AG10803 (cell line): Measurements from ENCODE around the gene EMD.

ENCODE experiments used
- DNase-seq: peaks from one replicate; pipeline ENCODE4 v3.0.0; 2010; ENCODE audit warnings: low read depth
- H3K4me3 ChIP-seq: 2 replicates; pipeline ENCODE4 v1.5.1; 2011; ENCODE audit warnings: mild to moderate bottlenecking, low read length, control low read depth
- TF ChIP-seq, protein P1 (sequence below): conservative IDR thresholded peaks from 2 replicates; pipeline ENCODE4 v1.5.1; 2011; ENCODE audit warnings: mild to moderate bottlenecking, low read length, control low read depth, inconsistent platforms

EMD gene

DNA sequence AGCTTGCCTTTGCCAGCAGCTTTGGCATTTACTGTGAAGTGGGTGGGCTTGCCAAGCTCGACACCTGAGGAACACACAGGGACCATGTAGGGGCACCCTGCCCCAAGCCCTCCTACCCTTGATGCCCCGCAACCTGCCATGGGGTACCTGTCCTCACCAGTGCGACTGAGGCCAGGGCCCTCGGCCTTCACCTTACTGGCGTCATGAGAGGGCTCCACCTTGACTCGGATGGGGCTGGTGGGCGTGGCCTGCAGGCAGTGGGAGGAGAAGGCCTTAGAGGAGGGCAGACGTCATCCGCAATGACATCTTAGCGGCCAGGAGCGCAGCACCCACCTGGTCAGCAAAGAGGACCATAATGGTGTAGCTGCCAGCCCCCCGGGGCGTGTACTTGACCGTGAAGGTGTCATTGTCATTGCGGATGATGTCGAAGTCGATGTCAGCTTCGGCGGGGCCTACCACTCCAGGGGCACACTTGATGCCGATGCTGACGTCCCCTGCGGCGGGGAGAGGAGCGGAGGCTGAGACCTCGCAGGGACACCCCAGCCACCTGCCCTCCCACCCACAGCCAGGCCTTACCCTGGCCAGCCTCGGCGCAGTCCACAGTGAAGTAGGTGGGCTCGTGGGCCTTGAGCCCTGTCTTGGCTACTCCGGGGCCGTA lies 16.9 kb upstream of the EMD start:
- DNase-seq = no peak
- TF ChIP-seq, protein P1, sequence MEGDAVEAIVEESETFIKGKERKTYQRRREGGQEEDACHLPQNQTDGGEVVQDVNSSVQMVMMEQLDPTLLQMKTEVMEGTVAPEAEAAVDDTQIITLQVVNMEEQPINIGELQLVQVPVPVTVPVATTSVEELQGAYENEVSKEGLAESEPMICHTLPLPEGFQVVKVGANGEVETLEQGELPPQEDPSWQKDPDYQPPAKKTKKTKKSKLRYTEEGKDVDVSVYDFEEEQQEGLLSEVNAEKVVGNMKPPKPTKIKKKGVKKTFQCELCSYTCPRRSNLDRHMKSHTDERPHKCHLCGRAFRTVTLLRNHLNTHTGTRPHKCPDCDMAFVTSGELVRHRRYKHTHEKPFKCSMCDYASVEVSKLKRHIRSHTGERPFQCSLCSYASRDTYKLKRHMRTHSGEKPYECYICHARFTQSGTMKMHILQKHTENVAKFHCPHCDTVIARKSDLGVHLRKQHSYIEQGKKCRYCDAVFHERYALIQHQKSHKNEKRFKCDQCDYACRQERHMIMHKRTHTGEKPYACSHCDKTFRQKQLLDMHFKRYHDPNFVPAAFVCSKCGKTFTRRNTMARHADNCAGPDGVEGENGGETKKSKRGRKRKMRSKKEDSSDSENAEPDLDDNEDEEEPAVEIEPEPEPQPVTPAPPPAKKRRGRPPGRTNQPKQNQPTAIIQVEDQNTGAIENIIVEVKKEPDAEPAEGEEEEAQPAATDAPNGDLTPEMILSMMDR = no peak
- no peak overlapping the region for H3K4me3 ChIP-seq

DNA sequence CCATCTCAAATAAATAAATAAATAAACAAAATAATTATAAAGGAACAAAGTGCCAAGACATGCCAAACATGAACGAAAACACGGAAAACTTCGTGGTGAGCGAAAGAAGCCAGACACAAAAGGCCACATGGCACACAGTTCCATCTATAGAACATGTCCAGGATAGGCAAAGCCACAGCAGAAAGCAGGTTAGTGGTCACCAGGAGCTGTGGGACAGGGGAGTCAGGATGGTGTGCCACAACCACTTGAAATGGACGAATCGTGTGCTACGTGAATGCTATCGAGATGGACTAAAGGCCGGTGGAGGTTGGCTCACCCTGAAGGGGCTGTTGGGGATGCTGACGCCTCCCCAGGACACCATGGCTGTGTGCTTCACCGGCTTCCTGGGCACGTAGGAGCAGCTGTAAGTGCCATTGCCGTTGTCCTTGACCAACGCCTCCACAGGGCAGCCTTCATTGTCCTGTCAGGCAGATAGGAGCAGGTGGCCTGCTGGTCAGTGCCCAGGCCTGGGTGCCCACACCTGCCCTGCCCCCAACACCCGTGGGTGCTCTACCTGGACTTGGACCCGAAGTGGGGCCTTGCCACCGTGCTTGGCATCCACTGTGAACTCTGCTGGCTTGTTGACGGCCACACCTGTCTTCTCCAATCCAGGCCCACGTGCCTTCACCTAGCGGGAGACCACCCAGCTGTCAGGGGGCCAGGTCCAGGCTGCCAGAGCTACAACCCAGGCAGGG lies 15.2 kb upstream of the EMD start:
- no peak overlapping the region for H3K4me3 ChIP-seq
- TF ChIP-seq, protein P1 = no peak
- DNase-seq = no peak

DNA sequence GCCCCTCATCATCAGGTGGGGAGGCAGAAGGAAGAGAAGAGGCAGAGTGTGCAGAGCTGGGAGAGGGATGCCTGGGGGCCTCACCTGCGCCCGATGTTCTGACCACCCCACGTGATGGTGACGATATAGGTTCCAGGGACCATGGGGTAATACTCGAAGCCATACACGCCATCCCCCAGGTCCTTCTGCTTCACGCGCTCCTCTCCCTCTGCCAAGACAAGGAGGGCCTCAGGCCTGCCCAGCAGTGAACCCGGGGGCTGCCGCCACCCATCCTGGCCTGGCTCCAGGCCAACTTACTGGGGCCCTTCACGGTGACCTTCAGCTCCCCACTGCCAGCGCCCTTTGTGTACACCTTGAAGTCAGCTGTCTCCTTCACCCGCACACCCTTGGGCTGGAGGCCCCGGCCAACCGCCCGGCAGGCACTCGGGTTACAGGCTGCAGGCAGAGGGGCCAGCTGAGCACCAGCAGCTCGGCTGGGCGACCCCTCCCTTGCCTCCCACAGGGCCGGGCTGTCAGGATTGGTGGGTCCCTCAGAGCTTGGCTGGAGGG lies 14.0 kb upstream of the EMD start:
- TF ChIP-seq, protein P1 = no peak
- no peak overlapping the region for H3K4me3 ChIP-seq
- DNase-seq = no peak

DNA sequence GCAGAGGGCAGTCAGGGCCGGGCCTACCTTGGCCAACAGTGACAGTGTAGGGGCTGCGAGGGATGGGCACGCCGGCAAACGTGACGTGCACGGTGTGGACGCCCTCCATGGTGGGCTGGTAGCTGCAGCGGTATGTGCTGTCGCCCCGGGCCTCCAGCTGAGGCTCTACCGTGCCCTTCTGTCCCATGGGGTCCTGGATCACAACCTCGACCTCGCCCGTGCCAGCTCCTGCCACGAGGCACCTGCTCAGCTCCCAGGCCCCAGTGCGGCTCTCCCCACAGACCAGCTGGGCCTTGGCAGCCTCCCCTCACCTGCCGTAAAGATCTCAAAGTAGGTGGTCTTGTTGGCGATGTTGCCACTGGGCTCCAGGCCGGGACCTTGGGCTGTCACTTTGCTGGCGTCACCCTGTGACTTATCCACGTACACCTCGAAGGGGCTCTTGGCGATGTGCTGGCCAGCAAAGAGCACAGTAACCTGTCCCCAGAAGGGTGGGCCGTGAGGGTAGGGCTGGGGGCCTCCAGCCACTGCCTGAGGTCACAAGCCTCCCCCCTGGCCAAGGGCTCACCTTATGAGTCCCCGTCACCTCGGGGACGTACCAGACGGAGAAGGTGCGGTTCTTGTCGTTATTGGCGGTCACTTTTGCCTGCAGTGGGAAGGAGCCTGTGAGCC lies 13.0 kb upstream of the EMD start:
- H3K4me3 ChIP-seq = no peak overlapping the region; the same call in 1 of the 2 replicates
- TF ChIP-seq, protein P1 = no peak

DNA sequence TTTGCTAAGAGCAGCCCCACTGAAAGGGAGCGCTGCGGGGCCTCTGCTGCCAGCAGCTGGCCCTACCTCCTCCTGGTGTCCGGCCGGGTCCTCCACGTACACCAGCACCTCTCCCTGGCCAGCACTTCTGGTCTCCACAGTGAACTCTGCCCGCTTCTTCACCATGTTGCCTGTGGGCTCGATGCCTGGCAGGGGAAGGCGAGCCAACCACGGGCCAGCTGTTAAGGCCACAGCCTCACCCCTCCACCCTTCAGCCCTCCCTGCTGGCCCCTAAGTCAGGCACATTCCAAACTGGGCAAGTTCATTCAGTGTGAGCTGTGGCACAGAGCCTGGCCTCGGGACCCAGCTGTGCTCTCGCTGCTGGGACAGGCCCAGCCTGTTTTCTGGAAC lies 12.4 kb upstream of the EMD start:
- peak overlapping the region; percentile 12 for H3K4me3 ChIP-seq
- TF ChIP-seq, protein P1 = no peak

More for the DNA sequence above, 13.0 kb upstream of the EMD start:
- DNase-seq = no peak

DNA sequence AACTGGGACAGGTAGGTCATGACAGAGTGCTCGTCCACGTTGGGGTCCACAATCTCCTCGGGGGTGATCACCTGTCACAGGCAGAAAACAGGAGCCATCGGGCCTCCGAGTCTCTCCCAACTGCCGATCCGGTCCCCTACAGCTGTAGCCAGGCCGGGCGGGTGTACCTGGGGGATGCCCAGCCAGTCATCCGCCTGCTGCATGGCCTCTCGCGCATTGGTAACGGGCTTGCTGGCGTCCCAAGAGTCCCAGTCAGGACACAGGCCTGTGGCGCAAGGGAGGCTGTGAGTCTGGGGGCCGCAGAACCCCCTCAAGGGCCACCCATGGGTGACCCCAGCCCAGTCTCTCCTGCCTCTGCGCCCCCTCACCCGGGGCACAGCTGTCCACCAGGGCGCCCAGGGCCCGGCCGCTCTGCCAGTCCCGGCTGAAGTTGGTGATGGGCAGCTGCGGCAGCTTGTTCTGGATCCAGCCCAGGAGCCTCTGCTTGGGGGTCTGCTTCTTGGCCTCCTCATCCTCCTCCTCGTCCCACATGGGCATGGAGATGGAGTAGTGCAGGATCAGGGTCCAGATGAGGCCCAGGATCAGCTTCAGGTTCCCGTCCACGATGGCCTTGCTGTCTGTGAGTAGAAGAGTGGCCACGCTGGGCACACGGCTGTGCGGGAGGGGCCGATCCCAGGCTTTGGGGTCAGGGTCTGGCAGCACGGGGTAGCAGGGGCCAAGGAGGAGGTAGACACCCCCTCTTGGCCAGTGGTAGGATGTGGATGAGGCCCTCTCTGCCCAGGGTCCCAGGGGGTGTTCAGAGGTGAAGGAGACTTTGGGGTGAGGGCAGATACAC lies 11.4 kb upstream of the EMD start:
- DNase-seq = no peak
- TF ChIP-seq, protein P1 = no peak
- H3K4me3 ChIP-seq = peak overlapping the region; percentile 86

More for the DNA sequence above, 12.4 kb upstream of the EMD start:
- peak; percentile 34 for DNase-seq
